ENCODE results near the gene SMIM1.

DNA sequence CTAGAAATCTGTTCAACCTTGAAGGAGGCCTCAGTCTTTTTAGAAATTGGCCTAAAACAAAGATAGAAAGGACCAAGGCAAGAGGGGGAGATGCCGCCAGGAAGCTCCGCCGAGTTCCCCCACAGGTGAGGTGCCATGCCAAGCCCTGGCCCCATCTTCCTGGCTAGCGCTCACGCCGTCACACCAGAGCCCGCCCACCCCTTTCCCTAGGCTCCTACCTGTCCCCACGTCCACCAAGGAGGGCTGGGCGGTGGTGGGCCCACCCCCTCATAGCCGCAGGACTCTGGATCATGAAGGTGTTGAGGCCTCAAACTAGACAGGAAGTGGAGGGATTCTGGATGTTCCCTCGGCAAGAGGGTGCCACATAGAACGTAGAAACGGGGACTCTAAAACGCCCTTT, 35.8 kb upstream of the SMIM1 start:
- TF ChIP-seq, protein P1, sequence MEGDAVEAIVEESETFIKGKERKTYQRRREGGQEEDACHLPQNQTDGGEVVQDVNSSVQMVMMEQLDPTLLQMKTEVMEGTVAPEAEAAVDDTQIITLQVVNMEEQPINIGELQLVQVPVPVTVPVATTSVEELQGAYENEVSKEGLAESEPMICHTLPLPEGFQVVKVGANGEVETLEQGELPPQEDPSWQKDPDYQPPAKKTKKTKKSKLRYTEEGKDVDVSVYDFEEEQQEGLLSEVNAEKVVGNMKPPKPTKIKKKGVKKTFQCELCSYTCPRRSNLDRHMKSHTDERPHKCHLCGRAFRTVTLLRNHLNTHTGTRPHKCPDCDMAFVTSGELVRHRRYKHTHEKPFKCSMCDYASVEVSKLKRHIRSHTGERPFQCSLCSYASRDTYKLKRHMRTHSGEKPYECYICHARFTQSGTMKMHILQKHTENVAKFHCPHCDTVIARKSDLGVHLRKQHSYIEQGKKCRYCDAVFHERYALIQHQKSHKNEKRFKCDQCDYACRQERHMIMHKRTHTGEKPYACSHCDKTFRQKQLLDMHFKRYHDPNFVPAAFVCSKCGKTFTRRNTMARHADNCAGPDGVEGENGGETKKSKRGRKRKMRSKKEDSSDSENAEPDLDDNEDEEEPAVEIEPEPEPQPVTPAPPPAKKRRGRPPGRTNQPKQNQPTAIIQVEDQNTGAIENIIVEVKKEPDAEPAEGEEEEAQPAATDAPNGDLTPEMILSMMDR (IDR thresholded peaks at IDR 0.05; ENCODE audit: low read depth, low read length), result no peak
- no peak for TF ChIP-seq EZH2phosphoT487 (IDR thresholded peaks at IDR 0.05; ENCODE audit: low read depth)

Data from OCI-LY3 (cell line).